Natural killer cell (primary cell): ENCODE results near the gene GNAS-AS1. TPM values are rescaled to one million over a fixed set of nuclear protein-coding genes. Genes with fewer than 3 reads are reported as not detected.

Experiments used
- ATAC-seq, 3 donors: fragments of 150-1000 bp in 2 of 3; fragments of 200-7000 bp in 1 of 3; cut with Tn5 transposase; 1 replicate in 1 of 3; 2 replicates in 2 of 3; pipeline ENCODE4 v1.10.0; 2021; ENCODE audit warnings: mild to moderate bottlenecking in 2 of 3, moderate library complexity in 2 of 3
- DNase-seq, 2 donors: peaks; one replicate each; pipeline versions ENCODE4 v3.0.0 to v3.0.0-alpha.2; 2013 to 2021; ENCODE audit warnings: mixed read lengths in 1 of 2
- H3K27ac ChIP-seq: one replicate; pipeline ENCODE4 v1.5.1; 2013; ENCODE audit warnings: mild to moderate bottlenecking, low read length
- H3K27me3 ChIP-seq: one replicate; pipeline ENCODE4 v1.6.1; 2013; ENCODE audit warnings: low read length; ENCODE audit not compliant: control insufficient read depth, insufficient read depth
- H3K36me3 ChIP-seq: one replicate; pipeline ENCODE4 v1.6.1; 2013; ENCODE audit warnings: low read length; ENCODE audit not compliant: control insufficient read depth, insufficient read depth
- H3K4me1 ChIP-seq: one replicate; pipeline ENCODE4 v1.6.1; 2013; ENCODE audit warnings: low read length; ENCODE audit not compliant: control insufficient read depth, insufficient read depth
- H3K4me3 ChIP-seq: one replicate; pipeline ENCODE4 v1.5.1; 2013; ENCODE audit warnings: low read length
- H3K9me3 ChIP-seq: one replicate; pipeline ENCODE4 v1.6.1; 2013; ENCODE audit warnings: low read length; ENCODE audit not compliant: control insufficient read depth, insufficient read depth
- H3K27ac Mint-ChIP-seq, 2 donors: one replicate each; pipeline ENCODE4 v1.8.0; 2022; ENCODE audit warnings: mild to moderate bottlenecking in 2 of 2, mixed read lengths in 2 of 2, moderate library complexity in 1 of 2
- H3K27me3 Mint-ChIP-seq, 2 donors: one replicate each; pipeline ENCODE4 v1.8.0; 2022; ENCODE audit warnings: low read depth in 2 of 2, mixed read lengths in 2 of 2
- H3K36me3 Mint-ChIP-seq: one replicate; pipeline ENCODE4 v1.8.0; 2022; ENCODE audit warnings: mixed read lengths
- H3K4me1 Mint-ChIP-seq, 2 donors: one replicate each; pipeline ENCODE4 v1.8.0; 2022; ENCODE audit warnings: mixed read lengths in 2 of 2
- H3K4me3 Mint-ChIP-seq: one replicate; pipeline ENCODE4 v1.8.0; 2022; ENCODE audit warnings: mild to moderate bottlenecking, moderate library complexity, mixed read lengths
- H3K9me3 Mint-ChIP-seq, 2 donors: one replicate each; pipeline ENCODE4 v1.8.0; 2022; ENCODE audit warnings: mixed read lengths in 2 of 2
- CTCF ChIP-seq: fragments of 200-600 bp; IDR thresholded peaks from one replicate; pipeline ENCODE4 v1.8.0; 2022; ENCODE audit warnings: antibody characterized with exemption
- WGBS: methylation state at CpG from one replicate; pipeline ENCODE4 v1.1.7; 2013; ENCODE audit warnings: missing lambda C conversion rate; ENCODE audit not compliant: insufficient coverage; 5-methylcytosine and 5-hydroxymethylcytosine counted together
- intact Hi-C: fragments of 100-400 bp; cut with micrococcal nuclease; formaldehyde crosslinking; loops from one replicate; pipeline ENCODE4 v1.14.2; 2022
- total RNA-seq, 4 donors: library from RNA; stranded (reverse); fragments of 120-200 nt in 1 of 4; gene quantifications; one replicate each; pipeline versions ENCODE4 v1.2.3 to v1.2.4, GENCODE V29; 2013 to 2022

Gene GNAS-AS1
- total RNA-seq, 3 donors from 2014 or later (not counting 1 experiment from before 2014, with no cell fraction given), result 0.60 to 0.66 TPM; not detected in 1

- ATAC-seq (no peak), DNase-seq (no peak)
- Mint-ChIP-seq H3K27me3 (peaks cover 49 to 50% of the 10 kb centered on the region in 2 donors), H3K27ac (no peak overlapping the region), H3K9me3 (no peaks in the 10 kb centered on the region), H3K4me3 (no peak overlapping the region), H3K36me3 (no peaks in the 10 kb centered on the region), H3K4me1 (peaks cover 10 to 26% of the 10 kb centered on the region in 2 donors)
- intact Hi-C loops, result no loop called here
- H3K4me3 ChIP-seq, result no peak overlapping the region
- no peak overlapping the region for H3K27ac ChIP-seq
- H3K27me3 ChIP-seq, result peaks cover 13% of the 10 kb centered on the region
- 48% methylated on average over 58 of the region's 58 CpGs for WGBS
- H3K36me3 ChIP-seq, result no peaks in the 10 kb centered on the region
- no peak for TF ChIP-seq CTCF
- peaks cover 16% of the 10 kb centered on the region for H3K4me1 ChIP-seq
- no peaks in the 10 kb centered on the region for H3K9me3 ChIP-seq
Observed at GRCh38 chr20:58841539-58842264, 9.0 kb downstream of the GNAS-AS1 start.

- no peak overlapping the region for H3K4me3 ChIP-seq
- Mint-ChIP-seq H3K36me3 (no peaks in the 10 kb centered on the region), H3K4me1 (peaks cover 10 to 29% of the 10 kb centered on the region in 2 donors), H3K27ac (no peak overlapping the region), H3K4me3 (no peak overlapping the region), H3K27me3 (peaks cover 47 to 54% of the 10 kb centered on the region in 2 donors), H3K9me3 (no peaks in the 10 kb centered on the region)
- H3K4me1 ChIP-seq, result peaks cover 16% of the 10 kb centered on the region
- intact Hi-C loops, result no loop called here
- H3K36me3 ChIP-seq, result no peaks in the 10 kb centered on the region
- DNase-seq (no peak), ATAC-seq (no peak)
- no peaks in the 10 kb centered on the region for H3K9me3 ChIP-seq
- TF ChIP-seq CTCF, result no peak
- H3K27me3 ChIP-seq, result peaks cover 13% of the 10 kb centered on the region
- H3K27ac ChIP-seq, result no peak overlapping the region
- 54% methylated on average over 51 of the region's 51 CpGs for WGBS
Observed at GRCh38 chr20:58840816-58841538, 9.7 kb downstream of the GNAS-AS1 start.

- Mint-ChIP-seq H3K9me3 (no peaks in the 10 kb centered on the region), H3K4me3 (no peak overlapping the region), H3K36me3 (no peaks in the 10 kb centered on the region), H3K27me3 (peaks cover 43 to 51% of the 10 kb centered on the region in 2 donors), H3K27ac (no peak overlapping the region), H3K4me1 (peaks cover 10 to 29% of the 10 kb centered on the region in 2 donors)
- intact Hi-C loops, result no loop called here
- DNase-seq (no peak), ATAC-seq (no peak)
- H3K27me3 ChIP-seq, result peaks cover 13% of the 10 kb centered on the region
- H3K27ac ChIP-seq, result no peak overlapping the region
- no peaks in the 10 kb centered on the region for H3K9me3 ChIP-seq
- no peak overlapping the region for H3K4me3 ChIP-seq
- peaks cover 16% of the 10 kb centered on the region for H3K4me1 ChIP-seq
- no peaks in the 10 kb centered on the region for H3K36me3 ChIP-seq
- TF ChIP-seq CTCF, result no peak
- 50% methylated on average over 67 of the region's 67 CpGs for WGBS
Observed at GRCh38 chr20:58839991-58840747, 10.5 kb downstream of the GNAS-AS1 start.
